GM12875 (cell line): Measurements from ENCODE around the gene ASGR1.
"Not testable (repeated sequence)": the region's sequence is repeated elsewhere in the genome, so short reads cannot be mapped to it uniquely, and the experiment has no call there.

ENCODE experiments used
- H3K4me3 ChIP-seq: one replicate; pipeline ENCODE4 v1.5.1; 2011; ENCODE audit warnings: low read depth, low read length, control low read depth
- CTCF ChIP-seq: IDR thresholded peaks from 2 replicates; pipeline ENCODE4 v1.5.1; 2011; ENCODE audit warnings: low read depth, mild to moderate bottlenecking, control low read depth, inconsistent platforms, low read length, moderate library complexity, borderline replicate concordance; ENCODE audit not compliant: insufficient read depth

ASGR1 gene

DNA sequence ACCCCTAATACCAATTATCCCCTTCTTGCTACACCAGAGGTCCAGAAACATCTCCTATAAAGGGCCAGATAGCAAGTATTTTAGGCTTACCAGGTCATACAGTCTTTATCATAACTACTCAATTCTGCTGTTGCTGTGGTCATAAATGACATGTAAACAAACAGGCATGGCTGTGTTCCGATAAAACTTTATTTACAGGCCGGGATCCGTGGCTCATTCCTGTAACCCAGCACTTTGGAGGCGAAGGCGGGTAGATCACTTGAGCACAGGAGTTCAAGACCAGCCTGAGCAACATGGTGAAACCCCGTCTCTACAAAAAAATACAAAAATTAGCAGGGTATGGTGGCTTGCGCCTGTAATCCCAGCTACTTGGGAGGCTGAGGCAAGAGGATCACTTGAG, 12.3 kb downstream of the ASGR1 start:
- no peak for TF ChIP-seq CTCF
- no peak overlapping the region for H3K4me3 ChIP-seq

- not testable (repeated sequence) for H3K4me3 ChIP-seq
Observed at GRCh38 chr17:7159571-7159970, 19.6 kb downstream of the ASGR1 start.

GRCh38 chr17:7158424-7158823, 20.7 kb downstream of the ASGR1 start:
- H3K4me3 ChIP-seq = not testable (repeated sequence)

GRCh38 chr17:7156342-7156940, 22.7 kb downstream of the ASGR1 start:
- no peak overlapping the region for H3K4me3 ChIP-seq
- TF ChIP-seq CTCF = no peak

DNA sequence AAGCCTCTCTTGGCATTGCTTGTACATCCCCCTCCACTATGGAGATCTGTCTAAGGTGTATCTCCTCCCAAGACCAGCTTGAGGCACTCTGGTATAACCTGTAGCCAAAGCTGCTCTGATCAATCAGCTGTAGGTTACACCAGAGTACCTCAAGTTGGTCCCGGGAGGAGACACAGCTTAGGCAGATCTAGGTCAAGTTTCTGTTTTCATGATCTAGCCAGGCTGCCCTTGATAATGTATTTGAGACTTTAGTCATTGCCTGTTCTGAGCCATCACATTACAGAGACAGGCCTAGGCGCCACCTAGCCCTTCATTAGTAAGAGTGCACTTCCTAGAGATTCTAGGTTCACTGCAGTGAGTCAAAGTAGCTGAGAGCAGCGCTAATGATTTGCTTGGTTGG, 31.4 kb downstream of the ASGR1 start:
- no peak for TF ChIP-seq CTCF
- H3K4me3 ChIP-seq = no peak overlapping the region

DNA sequence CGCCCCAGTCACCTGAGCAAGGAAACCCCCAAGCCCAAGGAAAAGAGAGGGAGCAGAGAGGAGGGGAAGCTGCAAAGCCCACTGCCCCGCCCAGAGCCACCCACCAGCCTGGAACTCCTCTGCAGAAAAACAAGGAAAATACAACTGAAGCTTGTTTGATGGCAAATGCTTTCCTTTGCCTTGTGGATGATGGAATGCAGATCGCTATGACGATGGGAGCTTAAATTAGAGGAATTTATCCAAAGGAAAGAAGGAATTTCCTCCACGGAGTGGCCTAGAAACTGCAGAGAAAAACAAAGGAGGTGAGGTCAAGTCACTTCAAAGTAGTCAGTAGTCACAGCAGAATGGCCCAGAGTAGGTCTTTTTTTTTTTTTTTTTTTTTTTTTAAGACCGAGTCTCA, 33.1 kb downstream of the ASGR1 start:
- H3K4me3 ChIP-seq = no peak overlapping the region
- no peak for TF ChIP-seq CTCF

GRCh38 chr17:7144213-7144612, 35.0 kb downstream of the ASGR1 start:
- TF ChIP-seq CTCF = no peak
- no peak overlapping the region for H3K4me3 ChIP-seq

DNA sequence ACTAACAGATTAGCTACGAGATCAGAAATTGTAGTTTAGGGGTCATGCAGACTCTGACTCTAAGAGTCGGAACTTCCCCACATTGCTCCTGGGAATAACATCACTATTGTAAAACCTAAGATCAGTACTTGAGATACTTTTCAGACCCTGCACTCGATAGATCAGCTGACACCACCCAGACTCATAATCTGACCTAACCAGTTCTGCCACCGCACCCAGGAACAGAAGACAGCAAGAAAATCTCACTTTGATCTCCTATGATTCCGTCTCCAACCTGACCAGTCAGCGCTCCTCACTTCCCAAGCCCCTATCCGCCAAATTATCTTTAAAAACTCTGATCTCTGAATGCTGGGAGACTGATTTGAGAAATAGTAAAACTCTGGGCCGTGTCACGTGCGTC, 37.3 kb downstream of the ASGR1 start:
- H3K4me3 ChIP-seq = no peak overlapping the region
- TF ChIP-seq CTCF = no peak
